ENCODE measurements around the gene ANOS1. TPM values are rescaled to one million over a fixed set of nuclear protein-coding genes. Genes with fewer than 3 reads are reported as not detected.
"Not testable (repeated sequence)": the region's sequence is repeated elsewhere in the genome, so short reads cannot be mapped to it uniquely, and the experiment has no call there.

Gene ANOS1, protein sequence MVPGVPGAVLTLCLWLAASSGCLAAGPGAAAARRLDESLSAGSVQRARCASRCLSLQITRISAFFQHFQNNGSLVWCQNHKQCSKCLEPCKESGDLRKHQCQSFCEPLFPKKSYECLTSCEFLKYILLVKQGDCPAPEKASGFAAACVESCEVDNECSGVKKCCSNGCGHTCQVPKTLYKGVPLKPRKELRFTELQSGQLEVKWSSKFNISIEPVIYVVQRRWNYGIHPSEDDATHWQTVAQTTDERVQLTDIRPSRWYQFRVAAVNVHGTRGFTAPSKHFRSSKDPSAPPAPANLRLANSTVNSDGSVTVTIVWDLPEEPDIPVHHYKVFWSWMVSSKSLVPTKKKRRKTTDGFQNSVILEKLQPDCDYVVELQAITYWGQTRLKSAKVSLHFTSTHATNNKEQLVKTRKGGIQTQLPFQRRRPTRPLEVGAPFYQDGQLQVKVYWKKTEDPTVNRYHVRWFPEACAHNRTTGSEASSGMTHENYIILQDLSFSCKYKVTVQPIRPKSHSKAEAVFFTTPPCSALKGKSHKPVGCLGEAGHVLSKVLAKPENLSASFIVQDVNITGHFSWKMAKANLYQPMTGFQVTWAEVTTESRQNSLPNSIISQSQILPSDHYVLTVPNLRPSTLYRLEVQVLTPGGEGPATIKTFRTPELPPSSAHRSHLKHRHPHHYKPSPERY
- 1 to 10 TPM; 1.3 to 5.7 (median 3.5) TPM for total RNA-seq

DNA sequence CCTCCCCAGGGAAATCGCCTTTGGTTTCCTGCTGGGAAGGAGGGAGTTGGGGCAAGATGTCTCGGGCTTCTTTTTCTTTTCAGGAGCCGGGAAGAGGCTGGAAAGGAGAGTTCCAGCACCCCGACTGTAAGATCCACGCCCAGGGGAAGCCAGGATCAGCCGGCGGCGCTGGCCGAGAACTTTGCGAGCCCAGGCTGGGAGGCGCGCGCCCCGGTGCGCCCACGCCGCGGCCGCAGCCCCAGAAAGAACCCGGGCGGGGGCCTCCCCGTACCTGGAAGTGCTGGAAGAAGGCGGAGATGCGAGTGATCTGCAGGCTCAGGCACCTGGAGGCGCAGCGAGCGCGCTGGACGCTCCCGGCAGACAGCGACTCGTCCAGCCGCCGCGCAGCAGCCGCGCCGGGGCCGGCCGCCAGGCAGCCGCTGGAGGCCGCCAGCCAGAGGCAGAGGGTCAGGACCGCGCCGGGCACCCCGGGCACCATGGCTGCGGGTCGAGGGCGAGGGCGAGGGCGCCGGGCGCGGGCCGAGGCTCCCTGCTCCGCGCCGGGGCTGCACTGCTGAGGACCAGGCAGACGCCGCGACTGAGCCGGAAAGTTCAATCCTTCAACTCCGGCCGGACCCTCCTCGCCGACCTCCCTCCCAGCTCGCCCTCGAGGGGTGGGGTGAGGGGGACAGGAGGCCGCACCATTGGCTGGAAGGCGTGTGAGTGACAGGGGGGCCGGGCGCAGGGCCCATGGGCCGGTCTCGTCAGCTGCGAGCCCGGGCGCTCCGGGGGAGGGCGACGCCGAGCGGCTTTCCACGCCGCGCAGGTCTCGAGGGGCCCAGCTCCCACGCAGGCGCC is at the start of gene ANOS1:
Gene ANOS1, minus strand, starts transcription at position 579 of the 837 bp plus-strand sequence. Its CDS starts 101 bp downstream, at position 478.
- Histone ChIP-seq H3K36me3 (no peaks in the 10 kb centered on the region), H3K27me3 (no peaks in the 10 kb centered on the region), H3K4me3 (peak within 1 kb of the TSS; percentile 44 to 60), H3K9me3 (no peaks in the 10 kb centered on the region), H3K4me1 (peaks cover 0 to 21% (median 0%) of the 10 kb centered on the region in 3 donors), H3K27ac (peak within 1 kb of the TSS in 2 of 4 donors; percentile 43 to 60)
- TF ChIP-seq EP300 (IDR thresholded peaks at IDR 0.05) (no peak), POLR2AphosphoS5 (IDR thresholded peaks at IDR 0.05) (no peak), POLR2A (IDR thresholded peaks at IDR 0.05) (no peak)
- TF ChIP-seq, protein P1, sequence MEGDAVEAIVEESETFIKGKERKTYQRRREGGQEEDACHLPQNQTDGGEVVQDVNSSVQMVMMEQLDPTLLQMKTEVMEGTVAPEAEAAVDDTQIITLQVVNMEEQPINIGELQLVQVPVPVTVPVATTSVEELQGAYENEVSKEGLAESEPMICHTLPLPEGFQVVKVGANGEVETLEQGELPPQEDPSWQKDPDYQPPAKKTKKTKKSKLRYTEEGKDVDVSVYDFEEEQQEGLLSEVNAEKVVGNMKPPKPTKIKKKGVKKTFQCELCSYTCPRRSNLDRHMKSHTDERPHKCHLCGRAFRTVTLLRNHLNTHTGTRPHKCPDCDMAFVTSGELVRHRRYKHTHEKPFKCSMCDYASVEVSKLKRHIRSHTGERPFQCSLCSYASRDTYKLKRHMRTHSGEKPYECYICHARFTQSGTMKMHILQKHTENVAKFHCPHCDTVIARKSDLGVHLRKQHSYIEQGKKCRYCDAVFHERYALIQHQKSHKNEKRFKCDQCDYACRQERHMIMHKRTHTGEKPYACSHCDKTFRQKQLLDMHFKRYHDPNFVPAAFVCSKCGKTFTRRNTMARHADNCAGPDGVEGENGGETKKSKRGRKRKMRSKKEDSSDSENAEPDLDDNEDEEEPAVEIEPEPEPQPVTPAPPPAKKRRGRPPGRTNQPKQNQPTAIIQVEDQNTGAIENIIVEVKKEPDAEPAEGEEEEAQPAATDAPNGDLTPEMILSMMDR (IDR thresholded peaks at IDR 0.05) = no peak
- WGBS, 2 donors (ENCODE audit: low coverage in 1 of 2) = no CpG with 5 or more reads among the region's 88 CpGs
- peak; percentile 66 for ATAC-seq

DNA sequence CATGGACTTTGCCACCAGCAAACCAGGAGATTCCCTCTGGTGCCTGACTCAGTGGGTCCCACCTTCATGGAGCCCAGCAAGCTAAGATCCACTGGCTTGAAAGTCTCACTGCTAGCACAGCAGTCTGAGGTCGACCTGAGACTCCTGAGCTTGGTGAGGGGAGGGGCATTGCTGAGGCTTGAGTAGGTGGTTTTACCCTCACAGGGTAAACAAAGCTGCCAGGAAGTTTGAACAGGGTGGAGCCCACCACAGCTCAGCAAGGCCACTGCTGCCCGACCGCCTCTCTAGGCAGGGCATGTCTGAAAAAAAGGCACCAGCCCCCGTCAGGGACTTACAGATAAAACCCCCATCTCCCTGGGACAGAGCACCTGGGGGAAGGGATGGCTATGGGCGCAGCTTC is 41.2 kb upstream of the ANOS1 start:
- no peak for ATAC-seq
- Histone ChIP-seq H3K4me3 (no peak overlapping the region), H3K27me3 (no peaks in the 10 kb centered on the region), H3K4me1 (no peaks in the 10 kb centered on the region), H3K9me3 (no peaks in the 10 kb centered on the region), H3K36me3 (no peaks in the 10 kb centered on the region), H3K27ac (no peak overlapping the region)
- TF ChIP-seq POLR2A (IDR thresholded peaks at IDR 0.05) (no peak), EP300 (IDR thresholded peaks at IDR 0.05) (no peak)
- TF ChIP-seq, protein P1 (IDR thresholded peaks at IDR 0.05) = no peak
- WGBS, 2 donors (ENCODE audit: low coverage in 1 of 2) = 100% methylated on average over 2 of the region's 5 CpGs; no CpG with 5 or more reads in 1 of the 2 donors

DNA sequence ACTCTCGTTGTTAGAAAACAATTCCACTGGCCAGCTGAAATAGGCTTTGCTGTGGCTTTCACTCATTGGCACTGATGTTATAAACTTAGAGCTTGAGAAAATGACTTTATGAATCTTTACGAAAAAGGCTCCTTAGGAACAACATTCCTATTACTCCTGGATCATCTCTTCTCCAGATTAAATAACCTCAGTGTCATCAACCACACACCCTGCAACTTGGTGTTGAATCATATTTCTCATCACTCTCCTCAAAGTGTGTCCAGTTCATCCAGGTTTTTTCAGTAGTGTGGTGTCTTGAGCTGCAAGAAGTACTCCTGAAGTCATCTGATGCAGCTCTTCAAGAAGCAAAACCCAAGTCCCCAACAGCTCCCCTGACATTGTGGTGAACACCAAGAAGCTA is 28.1 kb upstream of the ANOS1 start:
- Histone ChIP-seq H3K36me3 (no peaks in the 10 kb centered on the region), H3K4me3 (no peak overlapping the region), H3K4me1 (no peaks in the 10 kb centered on the region), H3K9me3 (no peaks in the 10 kb centered on the region), H3K27me3 (no peaks in the 10 kb centered on the region), H3K27ac (no peak overlapping the region)
- ATAC-seq = no peak
- 63 to 79% methylated on average over 1 to 2 of the region's 2 CpGs for WGBS, 2 donors (ENCODE audit: low coverage in 1 of 2)
- TF ChIP-seq POLR2A (IDR thresholded peaks at IDR 0.05) (no peak), POLR2AphosphoS5 (IDR thresholded peaks at IDR 0.05) (no peak), EP300 (IDR thresholded peaks at IDR 0.05) (no peak)
- TF ChIP-seq, protein P1 (IDR thresholded peaks at IDR 0.05) = no peak

DNA sequence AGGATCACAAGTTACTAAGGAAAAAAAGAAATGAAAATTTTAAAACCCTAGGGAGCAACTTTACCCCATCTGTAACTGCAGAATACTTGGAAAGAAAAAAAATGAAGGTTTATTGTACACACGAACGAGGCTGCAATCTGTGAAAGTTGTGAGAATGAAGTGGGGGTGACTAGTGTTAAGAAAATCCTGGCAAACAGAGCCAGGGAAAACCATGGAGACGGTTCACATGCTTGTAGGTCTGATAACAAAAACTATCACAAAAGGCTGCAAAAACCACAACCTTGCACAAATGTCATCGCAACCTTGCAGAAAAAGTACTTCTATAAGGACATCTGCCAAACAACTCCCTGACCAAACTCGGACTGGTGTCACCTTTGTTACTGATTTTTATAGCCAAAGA is 26.8 kb upstream of the ANOS1 start:
- H3K9me3 ChIP-seq, H3K4me3 ChIP-seq, H3K27me3 ChIP-seq, H3K4me1 ChIP-seq, ATAC-seq, H3K36me3 ChIP-seq, H3K27ac ChIP-seq: not testable (repeated sequence)
- WGBS, 2 donors (ENCODE audit: low coverage in 1 of 2) = 62 to 69% methylated on average over 4 to 5 of the region's 5 CpGs

DNA sequence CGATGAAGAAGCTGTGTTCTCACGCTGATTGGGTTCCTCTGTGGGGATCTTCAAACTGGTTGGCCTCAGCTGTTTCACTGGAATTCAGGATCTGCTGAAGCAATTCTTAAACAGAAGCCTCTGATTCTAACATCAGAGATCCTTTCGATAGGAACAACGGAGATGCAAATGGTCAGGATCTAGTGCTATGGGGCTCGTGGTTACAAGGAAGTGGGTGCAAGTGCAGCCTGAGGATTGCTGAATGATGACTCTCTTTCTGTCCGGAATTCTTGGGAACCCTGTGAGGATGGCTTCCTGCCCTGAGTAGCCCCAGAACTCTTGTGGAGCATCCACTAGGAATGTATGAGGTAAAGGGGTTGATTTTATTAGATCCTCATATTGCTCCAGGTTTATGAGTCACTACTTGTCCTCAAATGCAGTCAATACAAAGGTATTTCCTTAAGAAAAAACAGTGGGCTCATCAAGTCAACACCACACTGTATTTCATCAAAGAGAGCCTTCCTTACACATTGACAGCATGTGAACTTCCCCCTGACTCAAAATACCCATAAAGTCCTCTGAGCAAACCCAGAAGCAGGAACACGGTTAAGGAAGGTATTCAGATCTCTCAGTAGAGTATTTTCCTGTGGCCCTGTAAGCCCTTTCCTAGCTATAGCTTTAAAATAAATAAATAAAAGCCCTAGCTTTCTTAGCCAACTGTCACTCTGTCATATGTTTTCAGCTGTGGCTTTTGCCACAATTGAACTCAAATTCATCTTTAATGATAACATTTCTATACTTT is 25.9 kb upstream of the ANOS1 start:
- H3K9me3 ChIP-seq, H3K27ac ChIP-seq, H3K36me3 ChIP-seq, H3K27me3 ChIP-seq, H3K4me1 ChIP-seq, ATAC-seq, H3K4me3 ChIP-seq: not testable (repeated sequence)
- 60 to 72% methylated on average over 1 to 2 of the region's 7 CpGs for WGBS, 2 donors (ENCODE audit: low coverage in 1 of 2)
